ENCODE data around the gene SPOCK1. TPM values are rescaled to one million over a fixed set of nuclear protein-coding genes. Genes with fewer than 3 reads are reported as not detected.

Gene SPOCK1
- total and polyA plus RNA-seq, 2 of the 4 experiments (the other 2 are of a cell fraction), result 5.0 to 20.3 TPM

DNA sequence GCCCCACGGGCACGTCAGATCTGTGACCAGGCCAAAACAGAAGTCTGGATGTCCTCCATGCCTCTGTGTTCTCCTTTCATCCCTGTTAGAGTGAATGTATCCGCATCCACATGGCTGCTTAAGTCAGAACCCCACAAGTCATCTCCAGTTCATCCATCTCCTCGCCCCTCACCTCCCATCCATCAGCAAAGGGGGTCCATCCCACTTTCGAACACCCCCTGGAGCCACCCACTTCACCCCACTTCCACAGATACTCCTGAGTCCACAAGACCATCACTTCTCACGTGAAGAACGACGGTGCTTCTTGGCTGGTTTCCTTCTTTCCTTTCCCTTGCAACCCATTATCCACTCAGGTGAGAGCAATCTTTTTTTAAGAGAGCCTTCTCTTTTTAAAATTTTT is 3.5 kb upstream of the SPOCK1 start:
- no peaks in the 10 kb centered on the region for H4K20me1 ChIP-seq (ENCODE audit: insufficient read depth, low read length)
- ATAC-seq (ENCODE audit: low read depth), result no peak
- no TSS peak for BruUV-seq (replicated peaks)
- no peak overlapping the region for H2BK15ac ChIP-seq (ENCODE audit: low read depth, low read length)
- H3K4me3 ChIP-seq (ENCODE audit: insufficient read depth, low read depth, low read length), result no peak overlapping the region
- H2BK20ac ChIP-seq (ENCODE audit: low read depth, low read length), result no peak overlapping the region
- WGBS, 2 experiments (ENCODE audit: extremely low coverage in 2 of 2, insufficient read length in 1 of 2), result 46% methylated on average over 2 of the region's 8 CpGs; no CpG with 5 or more reads in 1 of the 2 experiments
- no peak overlapping the region for H2AFZ ChIP-seq (replicated peaks; ENCODE audit: low read length, poor library complexity)
- ChIA-PET POLR2A (ENCODE audit: unreplicated experiment) (no interaction called here), CTCF (no interaction called here)
- H3K36me3 ChIP-seq (ENCODE audit: control insufficient read depth, insufficient read depth, low read length), result no peaks in the 10 kb centered on the region
- in situ Hi-C loops (cut with MboI; ENCODE audit: low sequenced_read_pairs) (loop anchor here (5.0 kb wide), 1 partner anchor 160 kb away; no protein-coding TSS in a partner anchor), intact Hi-C loops (cut with micrococcal nuclease) (no loop called here), dilution Hi-C loops (cut with HindIII; ENCODE audit: low sequenced_read_pairs, unreplicated experiment) (no loop called here)
- H3K18ac ChIP-seq (ENCODE audit: low read depth, low read length), result no peak overlapping the region
- DNase-seq, result no peak
- H3K4me1 ChIP-seq (ENCODE audit: control insufficient read depth, insufficient read depth, low read length), result no peaks in the 10 kb centered on the region
- H3K4ac ChIP-seq (ENCODE audit: low read depth, low read length), result no peak overlapping the region
- H2AK9ac ChIP-seq (replicated peaks; ENCODE audit: low read depth, low read length, poor library complexity), result no peak overlapping the region
- no peak for TF ChIP-seq MAZ (IDR thresholded peaks at IDR 0.05; ENCODE audit: borderline replicate concordance, low read depth, low read length)
- TF ChIP-seq RCOR1 (IDR thresholded peaks at IDR 0.05; ENCODE audit: insufficient replicate concordance, low read length), result no peak
- no peak for TF ChIP-seq RAD21 (IDR thresholded peaks at IDR 0.05; ENCODE audit: low read length)
- TF ChIP-seq, protein P1, sequence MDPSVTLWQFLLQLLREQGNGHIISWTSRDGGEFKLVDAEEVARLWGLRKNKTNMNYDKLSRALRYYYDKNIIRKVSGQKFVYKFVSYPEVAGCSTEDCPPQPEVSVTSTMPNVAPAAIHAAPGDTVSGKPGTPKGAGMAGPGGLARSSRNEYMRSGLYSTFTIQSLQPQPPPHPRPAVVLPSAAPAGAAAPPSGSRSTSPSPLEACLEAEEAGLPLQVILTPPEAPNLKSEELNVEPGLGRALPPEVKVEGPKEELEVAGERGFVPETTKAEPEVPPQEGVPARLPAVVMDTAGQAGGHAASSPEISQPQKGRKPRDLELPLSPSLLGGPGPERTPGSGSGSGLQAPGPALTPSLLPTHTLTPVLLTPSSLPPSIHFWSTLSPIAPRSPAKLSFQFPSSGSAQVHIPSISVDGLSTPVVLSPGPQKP (IDR thresholded peaks at IDR 0.05; ENCODE audit: borderline replicate concordance, low read depth, low read length), result no peak
- TF ChIP-seq SMC3 (IDR thresholded peaks at IDR 0.05; ENCODE audit: low read depth, low read length), result no peak
- no peak for TF ChIP-seq CHD1 (IDR thresholded peaks at IDR 0.05; ENCODE audit: low read depth, low read length)
- TF ChIP-seq NFE2L2 (IDR thresholded peaks at IDR 0.05; ENCODE audit: low read depth, low read length), result no peak
- no peak for TF ChIP-seq RFX5 (IDR thresholded peaks at IDR 0.05; ENCODE audit: low read depth, low read length)
- no peak for TF ChIP-seq CEBPB (IDR thresholded peaks at IDR 0.05; ENCODE audit: low read depth, low read length)
- no peak for TF ChIP-seq BHLHE40 (IDR thresholded peaks at IDR 0.05; ENCODE audit: low read depth, low read length)
- TF ChIP-seq, protein P2, sequence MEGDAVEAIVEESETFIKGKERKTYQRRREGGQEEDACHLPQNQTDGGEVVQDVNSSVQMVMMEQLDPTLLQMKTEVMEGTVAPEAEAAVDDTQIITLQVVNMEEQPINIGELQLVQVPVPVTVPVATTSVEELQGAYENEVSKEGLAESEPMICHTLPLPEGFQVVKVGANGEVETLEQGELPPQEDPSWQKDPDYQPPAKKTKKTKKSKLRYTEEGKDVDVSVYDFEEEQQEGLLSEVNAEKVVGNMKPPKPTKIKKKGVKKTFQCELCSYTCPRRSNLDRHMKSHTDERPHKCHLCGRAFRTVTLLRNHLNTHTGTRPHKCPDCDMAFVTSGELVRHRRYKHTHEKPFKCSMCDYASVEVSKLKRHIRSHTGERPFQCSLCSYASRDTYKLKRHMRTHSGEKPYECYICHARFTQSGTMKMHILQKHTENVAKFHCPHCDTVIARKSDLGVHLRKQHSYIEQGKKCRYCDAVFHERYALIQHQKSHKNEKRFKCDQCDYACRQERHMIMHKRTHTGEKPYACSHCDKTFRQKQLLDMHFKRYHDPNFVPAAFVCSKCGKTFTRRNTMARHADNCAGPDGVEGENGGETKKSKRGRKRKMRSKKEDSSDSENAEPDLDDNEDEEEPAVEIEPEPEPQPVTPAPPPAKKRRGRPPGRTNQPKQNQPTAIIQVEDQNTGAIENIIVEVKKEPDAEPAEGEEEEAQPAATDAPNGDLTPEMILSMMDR (conservative IDR thresholded peaks at IDR 0.05; ENCODE audit: low read depth, low read length), result no peak
- TF ChIP-seq MAFK (IDR thresholded peaks at IDR 0.05; ENCODE audit: low read depth, low read length), result no peak
- TF ChIP-seq FOS (IDR thresholded peaks at IDR 0.05; ENCODE audit: low read depth, low read length), result no peak
- TF ChIP-seq, protein P3, sequence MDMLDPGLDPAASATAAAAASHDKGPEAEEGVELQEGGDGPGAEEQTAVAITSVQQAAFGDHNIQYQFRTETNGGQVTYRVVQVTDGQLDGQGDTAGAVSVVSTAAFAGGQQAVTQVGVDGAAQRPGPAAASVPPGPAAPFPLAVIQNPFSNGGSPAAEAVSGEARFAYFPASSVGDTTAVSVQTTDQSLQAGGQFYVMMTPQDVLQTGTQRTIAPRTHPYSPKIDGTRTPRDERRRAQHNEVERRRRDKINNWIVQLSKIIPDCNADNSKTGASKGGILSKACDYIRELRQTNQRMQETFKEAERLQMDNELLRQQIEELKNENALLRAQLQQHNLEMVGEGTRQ (IDR thresholded peaks at IDR 0.05; ENCODE audit: low read depth, low read length), result no peak
- TF ChIP-seq POLR2A (IDR thresholded peaks at IDR 0.05; ENCODE audit: low read depth, low read length), result no peak
- TF ChIP-seq MXI1 (IDR thresholded peaks at IDR 0.05; ENCODE audit: borderline replicate concordance, low read depth, low read length), result no peak
- H2BK120ac ChIP-seq (ENCODE audit: low read depth, low read length), result no peak overlapping the region
- no peaks in the 10 kb centered on the region for H3K79me1 ChIP-seq (ENCODE audit: low read depth in 1 of 2, low read length in 2 of 2)
- no peak overlapping the region for H4K5ac ChIP-seq (ENCODE audit: low read depth, low read length)
- no peaks in the 10 kb centered on the region for H3K9me3 ChIP-seq (ENCODE audit: control insufficient read depth, insufficient read depth, low read length)
- H4K91ac ChIP-seq (ENCODE audit: insufficient read depth, low read depth, low read length), result no peak overlapping the region
- no peak overlapping the region for H2BK5ac ChIP-seq (ENCODE audit: low read depth, low read length, poor library complexity, severe bottlenecking)
- H3K27me3 ChIP-seq (ENCODE audit: control insufficient read depth, insufficient read depth, low read length), result peaks cover 12% of the 10 kb centered on the region
- no peak overlapping the region for H2AK5ac ChIP-seq (ENCODE audit: low read depth, low read length)
- H3K56ac ChIP-seq (ENCODE audit: extremely low read depth, insufficient read depth, low read length), result no peak overlapping the region
- no peaks in the 10 kb centered on the region for H3K9me1 ChIP-seq (ENCODE audit: insufficient read depth, low read length)
- no peak overlapping the region for H3K4me2 ChIP-seq (ENCODE audit: low read depth, low read length)
- H3K14ac ChIP-seq (replicated peaks; ENCODE audit: low read depth, low read length), result no peak overlapping the region
- no peak overlapping the region for H3K9ac ChIP-seq (ENCODE audit: low read depth, low read length)
- H4K8ac ChIP-seq (ENCODE audit: low read depth in 2 of 2, low read length in 2 of 2), result no peak overlapping the region
- no peak overlapping the region for H3K27ac ChIP-seq (ENCODE audit: insufficient read depth, low read length)
- H3K23ac ChIP-seq (ENCODE audit: low read depth, low read length), result no peak overlapping the region

All from IMR-90 (cell line).